GM12878 (cell line): ENCODE results near the gene FTO. TPM values are rescaled to one million over a fixed set of nuclear protein-coding genes. Genes with fewer than 3 reads are reported as not detected.

Source experiments
- ATAC-seq: fragments of 200-7000 bp; cut with Tn5 transposase; 3 replicates; pipeline ENCODE4 v1.9.1; 2020; ENCODE audit warnings: mild to moderate bottlenecking, moderate library complexity
- BruUV-seq: library from RNA; stranded (reverse); fragments of 400-500 nt; replicated peaks from 2 replicates; lab custom pipeline; 2021; lab: Mats Ljungman, UMichigan
- CTCF ChIA-PET: fragments of 300-600 bp; sonication (Branson Sonifier 250); formaldehyde crosslinking; extraction: SDS; loops from one replicate; lab custom pipeline; 2021; ENCODE audit warnings: inconsistent platforms; lab: Yijun Ruan, JAX
- POLR2A ChIA-PET: fragments of 350-600 bp; formaldehyde crosslinking; extraction: SDS; loops from one replicate; lab custom pipeline; 2021; ENCODE audit warnings: inconsistent platforms; lab: Charles Lee
- RAD21 ChIA-PET: fragments of 300-600 bp; sonication (Branson Sonifier 250); formaldehyde crosslinking; loops from one replicate; lab custom pipeline; 2023; ENCODE audit warnings: antibody characterized with exemption; ENCODE audit not compliant: unreplicated experiment; lab: Charles Lee
- SMC1A ChIA-PET: fragments of 300-600 bp; sonication (Branson Sonifier 250); formaldehyde crosslinking; loops from one replicate; lab custom pipeline; 2023; ENCODE audit not compliant: unreplicated experiment, uncharacterized antibody; lab: Charles Lee
- DNase-seq: peaks from one replicate; pipeline ENCODE4 v3.0.0-alpha.2; 2011; ENCODE audit warnings: low read depth, low spot score
- FAIRE-seq: peaks from 3 replicates; lab custom pipeline; 2011; peaks lifted over from hg19 to GRCh38; lab: Jason Lieb, UNC
- H2AFZ ChIP-seq: 2 replicates; pipeline ENCODE4 v1.6.0; 2011; ENCODE audit warnings: low read depth, low read length, control low read depth; ENCODE audit not compliant: control insufficient read depth
- H3K27ac ChIP-seq: 2 replicates; pipeline ENCODE4 v1.5.1; 2011; ENCODE audit warnings: control low read depth; ENCODE audit not compliant: control insufficient read depth, insufficient read depth
- H3K27me3 ChIP-seq, 2 experiments: replicated peaks in 1 of 2; 2 replicates each; pipeline versions ENCODE4 v1.6.0 to v1.6.1; 2011; ENCODE audit warnings: low read length in 1 of 2; ENCODE audit not compliant: control insufficient read depth in 2 of 2, insufficient read depth in 2 of 2
- H3K36me3 ChIP-seq, 2 experiments: 2 replicates each; pipeline ENCODE4 v1.5.1; 2011; ENCODE audit warnings: low read length in 1 of 2; ENCODE audit not compliant: control insufficient read depth in 2 of 2, insufficient read depth in 2 of 2
- H3K4me1 ChIP-seq: 2 replicates; pipeline ENCODE4 v1.6.1; 2011; ENCODE audit warnings: mild to moderate bottlenecking, low read length, moderate library complexity, mixed read lengths; ENCODE audit not compliant: control insufficient read depth, insufficient read depth
- H3K4me2 ChIP-seq: 2 replicates; pipeline ENCODE4 v1.6.0; 2011; ENCODE audit warnings: control low read depth; ENCODE audit not compliant: control insufficient read depth, insufficient read depth
- H3K4me3 ChIP-seq: fragments of 200-600 bp; sonication (generic); 2 replicates; pipeline ENCODE4 v1.5.1; 2016
- H3K79me2 ChIP-seq: 2 replicates; pipeline ENCODE4 v1.6.0; 2011; ENCODE audit warnings: low read length; ENCODE audit not compliant: control insufficient read depth, insufficient read depth
- H3K9ac ChIP-seq: 2 replicates; pipeline ENCODE4 v1.8.0; 2011; ENCODE audit warnings: low read length, control low read depth, mixed read lengths; ENCODE audit not compliant: control insufficient read depth, insufficient read depth
- H3K9me3 ChIP-seq: replicated peaks from 3 replicates; pipeline ENCODE4 v1.5.1; 2011; ENCODE audit warnings: mild to moderate bottlenecking, low read length; ENCODE audit not compliant: control insufficient read depth, insufficient read depth
- H4K20me1 ChIP-seq: 2 replicates; pipeline ENCODE4 v1.6.0; 2011; ENCODE audit not compliant: control insufficient read depth, insufficient read depth
- HDAC6 ChIP-seq: fragments of 200-600 bp; sonication (generic); IDR thresholded peaks from one replicate; pipeline ENCODE4 v1.8.0; 2017; ENCODE audit warnings: antibody characterized with exemption; ENCODE audit not compliant: unreplicated experiment
- IKZF2 ChIP-seq, 2 experiments: fragments of 450-650 bp; IDR thresholded peaks; 2 replicates each; pipeline ENCODE4 v1.6.1; 2017; ENCODE audit warnings: mild to moderate bottlenecking in 2 of 2, moderate library complexity in 2 of 2
- PAX5 ChIP-seq: IDR thresholded peaks from 2 replicates; pipeline ENCODE4 v1.6.1; 2011; ENCODE audit warnings: low read depth, low read length, borderline replicate concordance
- POLR2A ChIP-seq: IDR thresholded peaks from 2 replicates; pipeline ENCODE4 v1.6.1; 2011; ENCODE audit warnings: low read depth, mild to moderate bottlenecking, low read length
- POLR2AphosphoS5 ChIP-seq: IDR thresholded peaks from 2 replicates; pipeline ENCODE4 v1.6.1; 2011; ENCODE audit warnings: mild to moderate bottlenecking, low read length, inconsistent platforms
- POU2F2 ChIP-seq: IDR thresholded peaks from 3 replicates; pipeline ENCODE4 v1.6.1; 2011; ENCODE audit warnings: low read depth, mild to moderate bottlenecking, low read length, borderline replicate concordance
- TBL1XR1 ChIP-seq: IDR thresholded peaks from 2 replicates; pipeline ENCODE4 v1.6.1; 2012; ENCODE audit warnings: low read depth, low read length, improper control_type of control experiment
- YY1 ChIP-seq: IDR thresholded peaks from 2 replicates; pipeline ENCODE4 v1.6.1; 2011; ENCODE audit warnings: low read depth, mild to moderate bottlenecking, low read length
- ZNF24 ChIP-seq: fragments of 450-650 bp; IDR thresholded peaks from 2 replicates; pipeline ENCODE4 v1.6.1; 2017; ENCODE audit warnings: antibody characterized with exemption, mild to moderate bottlenecking
- WGBS: methylation state at CpG from one replicate; pipeline ENCODE4 v1.1.6; 2016; ENCODE audit warnings: low lambda C conversion rate; ENCODE audit not compliant: insufficient replicate concordance, insufficient coverage; ENCODE audit errors: missing lambda C conversion rate; 5-methylcytosine and 5-hydroxymethylcytosine counted together
- in situ Hi-C: fragments of 300-500 bp; cut with MboI; formaldehyde crosslinking; loops from 9 replicates; pipeline ENCODE4 v1.14.3; 2018; ENCODE audit warnings: mixed read lengths
- intact Hi-C: fragments of 100-400 bp; cut with micrococcal nuclease; formaldehyde crosslinking; loops from one replicate; pipeline ENCODE4 v1.14.2; 2022; ENCODE audit not compliant: unreplicated experiment
- polyA plus RNA-seq, 11 experiments: library from polyadenylated mRNA; depleted of rRNA in 4 of 11; unstranded in 6 of 11; stranded (reverse) in 5 of 11; fragments of >200 nt; fragmentation: Nextera tagmentation in 4 of 11; fragmentation: Illumina TruSeq in 1 of 11; extraction: Ambion mirVana in 4 of 11; extraction: Trizol in 1 of 11; gene quantifications; 1 replicate in 1 of 11; 2 replicates in 10 of 11; pipeline versions ENCODE4 v1.2.1 to v1.2.3, GENCODE V29; 2011 to 2016; ENCODE audit warnings: inconsistent platforms in 2 of 11, missing spikeins in 2 of 11, low read depth in 1 of 11
- total RNA-seq, 4 experiments: library from RNA; depleted of rRNA in 3 of 4; stranded (reverse); fragments of >200 nt in 3 of 4; fragmentation: Illumina TruSeq in 1 of 4; extraction: Trizol in 1 of 4; gene quantifications; 2 replicates each; pipeline versions ENCODE4 v1.2.1 to v1.2.3, GENCODE V29; 2013 to 2021
- TF ChIP-seq, protein P1 (sequence below): fragments of 450-650 bp; IDR thresholded peaks from 2 replicates; pipeline ENCODE4 v1.6.1; 2017; ENCODE audit warnings: antibody characterized with exemption, mild to moderate bottlenecking, moderate library complexity
- TF ChIP-seq, protein P2 (sequence below): fragments of 450-650 bp; IDR thresholded peaks from 2 replicates; pipeline ENCODE4 v1.6.1; 2018; ENCODE audit warnings: mild to moderate bottlenecking, low read depth, moderate library complexity; ENCODE audit not compliant: partially characterized antibody
- TF ChIP-seq, protein P3 (sequence below): fragments of 450-650 bp; IDR thresholded peaks from 2 replicates; pipeline ENCODE4 v1.6.1; 2017; ENCODE audit warnings: borderline replicate concordance

FTO gene
- total and polyA plus RNA-seq, 10 of the 15 experiments (the other 5 are each of a cell fraction or from before 2014, with no cell fraction given) = 20.1 to 55.0 (median 47.0) TPM

DNA sequence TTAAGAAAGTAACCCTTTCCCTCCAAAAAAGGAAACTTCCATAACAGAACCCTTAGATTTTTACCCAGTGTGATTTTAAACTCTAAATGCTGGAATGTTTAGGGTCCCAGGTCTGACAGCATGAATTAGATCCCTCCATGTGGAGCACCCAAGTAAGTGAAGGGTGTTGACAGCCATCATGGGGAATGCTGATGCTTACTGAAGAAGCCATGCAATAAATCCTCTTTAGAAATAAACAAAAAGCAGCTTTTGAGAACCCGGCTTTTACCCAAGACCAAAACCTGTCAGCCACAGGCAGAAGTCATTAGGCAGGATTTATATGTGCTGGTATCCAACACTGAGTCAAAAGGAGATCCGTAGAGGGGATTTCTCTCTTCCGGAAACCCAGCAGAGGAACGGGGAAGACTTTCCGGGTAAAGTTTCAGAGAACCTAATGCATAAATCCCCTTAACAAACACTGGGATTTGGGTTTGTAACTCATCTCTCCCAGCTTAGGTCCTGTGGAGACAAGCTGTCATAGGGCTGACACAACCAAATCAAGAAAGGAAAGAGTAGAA is 295.1 kb downstream of the FTO start (continued):
- TF ChIP-seq, protein P1, sequence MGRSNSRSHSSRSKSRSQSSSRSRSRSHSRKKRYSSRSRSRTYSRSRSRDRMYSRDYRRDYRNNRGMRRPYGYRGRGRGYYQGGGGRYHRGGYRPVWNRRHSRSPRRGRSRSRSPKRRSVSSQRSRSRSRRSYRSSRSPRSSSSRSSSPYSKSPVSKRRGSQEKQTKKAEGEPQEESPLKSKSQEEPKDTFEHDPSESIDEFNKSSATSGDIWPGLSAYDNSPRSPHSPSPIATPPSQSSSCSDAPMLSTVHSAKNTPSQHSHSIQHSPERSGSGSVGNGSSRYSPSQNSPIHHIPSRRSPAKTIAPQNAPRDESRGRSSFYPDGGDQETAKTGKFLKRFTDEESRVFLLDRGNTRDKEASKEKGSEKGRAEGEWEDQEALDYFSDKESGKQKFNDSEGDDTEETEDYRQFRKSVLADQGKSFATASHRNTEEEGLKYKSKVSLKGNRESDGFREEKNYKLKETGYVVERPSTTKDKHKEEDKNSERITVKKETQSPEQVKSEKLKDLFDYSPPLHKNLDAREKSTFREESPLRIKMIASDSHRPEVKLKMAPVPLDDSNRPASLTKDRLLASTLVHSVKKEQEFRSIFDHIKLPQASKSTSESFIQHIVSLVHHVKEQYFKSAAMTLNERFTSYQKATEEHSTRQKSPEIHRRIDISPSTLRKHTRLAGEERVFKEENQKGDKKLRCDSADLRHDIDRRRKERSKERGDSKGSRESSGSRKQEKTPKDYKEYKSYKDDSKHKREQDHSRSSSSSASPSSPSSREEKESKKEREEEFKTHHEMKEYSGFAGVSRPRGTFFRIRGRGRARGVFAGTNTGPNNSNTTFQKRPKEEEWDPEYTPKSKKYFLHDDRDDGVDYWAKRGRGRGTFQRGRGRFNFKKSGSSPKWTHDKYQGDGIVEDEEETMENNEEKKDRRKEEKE = no peak
- TF ChIP-seq POLR2AphosphoS5 = no peak
- TF ChIP-seq, protein P2, sequence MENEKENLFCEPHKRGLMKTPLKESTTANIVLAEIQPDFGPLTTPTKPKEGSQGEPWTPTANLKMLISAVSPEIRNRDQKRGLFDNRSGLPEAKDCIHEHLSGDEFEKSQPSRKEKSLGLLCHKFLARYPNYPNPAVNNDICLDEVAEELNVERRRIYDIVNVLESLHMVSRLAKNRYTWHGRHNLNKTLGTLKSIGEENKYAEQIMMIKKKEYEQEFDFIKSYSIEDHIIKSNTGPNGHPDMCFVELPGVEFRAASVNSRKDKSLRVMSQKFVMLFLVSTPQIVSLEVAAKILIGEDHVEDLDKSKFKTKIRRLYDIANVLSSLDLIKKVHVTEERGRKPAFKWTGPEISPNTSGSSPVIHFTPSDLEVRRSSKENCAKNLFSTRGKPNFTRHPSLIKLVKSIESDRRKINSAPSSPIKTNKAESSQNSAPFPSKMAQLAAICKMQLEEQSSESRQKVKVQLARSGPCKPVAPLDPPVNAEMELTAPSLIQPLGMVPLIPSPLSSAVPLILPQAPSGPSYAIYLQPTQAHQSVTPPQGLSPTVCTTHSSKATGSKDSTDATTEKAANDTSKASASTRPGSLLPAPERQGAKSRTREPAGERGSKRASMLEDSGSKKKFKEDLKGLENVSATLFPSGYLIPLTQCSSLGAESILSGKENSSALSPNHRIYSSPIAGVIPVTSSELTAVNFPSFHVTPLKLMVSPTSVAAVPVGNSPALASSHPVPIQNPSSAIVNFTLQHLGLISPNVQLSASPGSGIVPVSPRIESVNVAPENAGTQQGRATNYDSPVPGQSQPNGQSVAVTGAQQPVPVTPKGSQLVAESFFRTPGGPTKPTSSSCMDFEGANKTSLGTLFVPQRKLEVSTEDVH = no peak

DNA sequence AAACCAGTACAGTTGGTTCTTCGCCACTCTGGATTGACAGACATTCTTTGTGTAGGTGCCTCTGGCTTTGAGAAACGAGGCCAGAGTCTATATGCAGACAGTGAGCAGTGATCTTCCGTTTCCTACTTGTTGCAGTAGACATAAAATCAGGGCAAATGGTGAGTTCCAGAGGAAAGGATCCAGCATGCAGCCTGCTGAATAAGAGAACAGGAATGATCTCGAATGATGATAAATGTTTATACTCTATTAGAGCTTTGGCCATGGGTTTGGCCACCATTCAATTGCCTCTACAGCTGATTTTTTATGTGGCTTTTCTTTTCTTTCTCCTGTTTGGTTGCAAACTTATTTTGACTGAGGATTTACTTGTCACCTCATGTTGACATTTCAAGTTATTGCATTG is 295.9 kb downstream of the FTO start:
- Histone ChIP-seq H3K4me3 (no peak overlapping the region), H3K27ac (no peak overlapping the region), H3K9ac (no peak overlapping the region), H3K4me2 (no peak overlapping the region), H3K27me3 (no peaks in the 10 kb centered on the region), H3K9me3 (no peaks in the 10 kb centered on the region), H2AFZ (no peak overlapping the region), H3K36me3 (no peaks in the 10 kb centered on the region), H3K79me2 (no peaks in the 10 kb centered on the region), H3K4me1 (no peaks in the 10 kb centered on the region), H4K20me1 (no peaks in the 10 kb centered on the region)
- POLR2A ChIA-PET = no interaction called here
- WGBS = 93% methylated on average over 4 of the region's 4 CpGs
- CTCF ChIA-PET = no interaction called here
- SMC1A ChIA-PET = interaction anchor here (1.3 kb wide), 1 partner anchor 16 kb away, joined by 4 read pairs; no protein-coding TSS in a partner anchor
- intact Hi-C loops (no loop called here), in situ Hi-C loops (no loop called here)
- no peak for ATAC-seq
- no TSS peak for BruUV-seq
- RAD21 ChIA-PET = no interaction called here
- FAIRE-seq = no peak
- DNase-seq = no peak
- TF ChIP-seq HDAC6 (no peak), TBL1XR1 (no peak), ZNF24 (no peak), POU2F2 (no peak), YY1 (no peak), IKZF2 (IDR thresholded peaks at IDR 0.05) (no peak), POLR2A (no peak), PAX5 (no peak)
- TF ChIP-seq, protein P2 = no peak
- TF ChIP-seq, protein P3, sequence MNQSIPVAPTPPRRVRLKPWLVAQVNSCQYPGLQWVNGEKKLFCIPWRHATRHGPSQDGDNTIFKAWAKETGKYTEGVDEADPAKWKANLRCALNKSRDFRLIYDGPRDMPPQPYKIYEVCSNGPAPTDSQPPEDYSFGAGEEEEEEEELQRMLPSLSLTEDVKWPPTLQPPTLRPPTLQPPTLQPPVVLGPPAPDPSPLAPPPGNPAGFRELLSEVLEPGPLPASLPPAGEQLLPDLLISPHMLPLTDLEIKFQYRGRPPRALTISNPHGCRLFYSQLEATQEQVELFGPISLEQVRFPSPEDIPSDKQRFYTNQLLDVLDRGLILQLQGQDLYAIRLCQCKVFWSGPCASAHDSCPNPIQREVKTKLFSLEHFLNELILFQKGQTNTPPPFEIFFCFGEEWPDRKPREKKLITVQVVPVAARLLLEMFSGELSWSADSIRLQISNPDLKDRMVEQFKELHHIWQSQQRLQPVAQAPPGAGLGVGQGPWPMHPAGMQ = no peak
